IPS-15b (cell line): Measurements from ENCODE around the gene CCDC39.

Source experiments
- H3K27me3 ChIP-seq: one replicate; pipeline ENCODE4 v1.6.1; 2013; ENCODE audit warnings: low read length; ENCODE audit not compliant: control insufficient read depth, insufficient read depth
- H3K36me3 ChIP-seq: one replicate; pipeline ENCODE4 v1.6.1; 2013; ENCODE audit warnings: low read length; ENCODE audit not compliant: control insufficient read depth, insufficient read depth
- H3K4me1 ChIP-seq: one replicate; pipeline ENCODE4 v1.6.1; 2013; ENCODE audit warnings: mild to moderate bottlenecking, low read length; ENCODE audit not compliant: control insufficient read depth, insufficient read depth
- H3K4me3 ChIP-seq: one replicate; pipeline ENCODE4 v1.5.1; 2013; ENCODE audit warnings: low read depth, low read length
- H3K9ac ChIP-seq: one replicate; pipeline ENCODE4 v1.6.1; 2013; ENCODE audit warnings: low read depth, mild to moderate bottlenecking, low read length
- H3K9me3 ChIP-seq: one replicate; pipeline ENCODE4 v1.6.1; 2013; ENCODE audit warnings: mild to moderate bottlenecking, low read length; ENCODE audit not compliant: control insufficient read depth, insufficient read depth

The CCDC39 gene

DNA sequence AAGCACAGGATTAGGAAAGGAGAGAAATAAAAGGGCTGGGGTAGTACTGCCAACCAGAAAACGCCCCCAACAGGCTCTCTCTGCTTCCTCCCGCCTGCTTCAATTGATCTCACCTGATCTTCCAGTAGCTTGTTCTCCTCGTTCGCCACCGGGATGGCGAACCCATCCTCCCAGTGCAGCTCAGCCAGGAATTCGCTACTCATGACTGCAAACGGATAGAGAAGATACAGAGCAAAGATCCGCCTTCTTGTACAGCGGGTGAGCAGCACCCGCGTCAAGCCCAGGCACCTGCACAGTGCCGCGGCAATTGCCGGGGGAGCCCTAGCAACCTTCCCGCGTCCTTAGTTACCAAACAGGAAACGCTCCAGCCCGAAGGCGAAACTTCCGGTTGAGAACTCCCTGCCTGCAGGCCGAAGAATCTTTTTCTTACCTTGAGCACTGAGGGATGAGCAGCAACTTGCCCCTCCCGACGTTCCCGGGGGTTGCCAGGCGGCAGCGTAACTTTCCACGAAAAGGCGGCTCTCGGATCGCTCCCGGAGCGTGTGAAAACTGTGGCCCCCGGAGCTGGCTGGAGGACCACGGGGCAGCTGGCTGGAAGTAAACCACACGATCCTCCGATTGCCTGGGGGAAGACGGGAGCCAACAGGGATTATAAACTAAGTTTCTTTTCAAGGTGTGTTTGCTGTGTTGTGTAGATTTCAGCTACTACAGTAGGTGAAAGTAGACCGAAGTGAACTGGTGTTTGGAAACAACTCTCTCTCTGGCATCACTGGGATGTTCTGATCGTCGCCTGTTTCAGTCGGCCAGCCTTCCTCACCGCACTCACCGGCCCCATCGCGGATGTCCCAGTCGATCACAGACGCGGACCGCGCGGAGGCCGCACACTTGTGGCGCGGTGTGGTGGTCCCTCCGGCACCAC is at the start of gene CCDC39:
Gene CCDC39 (minus strand): TSS at position 312 of the 919 bp plus-strand sequence. CDS start 109 bp downstream, at position 203.
- Histone ChIP-seq H3K36me3 (no peaks in the 10 kb centered on the region), H3K27me3 (peaks cover 13% of the 10 kb centered on the region), H3K9ac (peak within 1 kb of the TSS; percentile 8), H3K4me1 (peaks cover 3% of the 10 kb centered on the region), H3K9me3 (no peaks in the 10 kb centered on the region), H3K4me3 (peak within 1 kb of the TSS; percentile 99)

DNA sequence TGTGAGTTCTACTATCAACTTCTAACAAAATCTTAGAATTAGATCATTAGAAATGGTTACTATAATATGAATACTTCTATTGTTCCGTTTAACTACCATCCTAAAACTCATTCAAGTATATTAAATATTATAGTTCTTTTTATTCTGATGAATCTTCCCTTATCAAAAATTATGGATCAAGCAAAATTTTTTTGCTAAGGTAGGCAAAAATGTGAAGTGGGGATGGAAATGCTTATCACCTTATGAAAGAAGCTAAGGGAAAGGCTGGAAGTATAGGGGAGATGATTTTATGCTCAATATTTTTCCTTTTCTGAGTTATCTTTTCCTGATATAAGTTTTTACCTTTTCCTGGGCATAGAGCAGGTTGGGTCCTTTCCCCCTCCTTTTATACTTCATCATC is 40.7 kb upstream of the CCDC39 start:
- no peaks in the 10 kb centered on the region for H3K36me3 ChIP-seq
- H3K9ac ChIP-seq = no peak overlapping the region
- H3K9me3 ChIP-seq = no peaks in the 10 kb centered on the region
- H3K4me1 ChIP-seq = no peaks in the 10 kb centered on the region
- H3K27me3 ChIP-seq = no peaks in the 10 kb centered on the region
- H3K4me3 ChIP-seq = no peak overlapping the region

DNA sequence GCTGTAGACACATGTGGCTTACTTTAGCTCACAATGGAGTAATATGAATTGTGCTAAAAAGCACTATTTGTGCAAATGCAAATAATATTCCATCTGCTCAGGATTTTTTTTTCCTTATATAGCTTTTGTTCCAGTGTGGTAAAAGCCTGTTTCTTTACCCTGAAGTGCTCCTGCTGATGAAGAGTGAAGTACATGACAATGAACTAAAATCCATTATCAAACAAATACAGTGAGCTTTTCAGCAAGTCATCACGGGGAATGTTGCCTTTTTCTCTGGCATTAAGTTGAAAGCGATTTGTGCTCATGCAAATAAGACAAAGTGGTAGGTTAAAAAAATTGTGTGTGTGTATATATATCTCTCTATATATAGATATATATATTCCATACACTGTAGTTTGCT is 28.6 kb upstream of the CCDC39 start:
- Histone ChIP-seq H3K9ac (no peak overlapping the region), H3K4me3 (no peak overlapping the region), H3K4me1 (peaks cover 16% of the 10 kb centered on the region), H3K9me3 (no peaks in the 10 kb centered on the region), H3K36me3 (no peaks in the 10 kb centered on the region), H3K27me3 (no peaks in the 10 kb centered on the region)

DNA sequence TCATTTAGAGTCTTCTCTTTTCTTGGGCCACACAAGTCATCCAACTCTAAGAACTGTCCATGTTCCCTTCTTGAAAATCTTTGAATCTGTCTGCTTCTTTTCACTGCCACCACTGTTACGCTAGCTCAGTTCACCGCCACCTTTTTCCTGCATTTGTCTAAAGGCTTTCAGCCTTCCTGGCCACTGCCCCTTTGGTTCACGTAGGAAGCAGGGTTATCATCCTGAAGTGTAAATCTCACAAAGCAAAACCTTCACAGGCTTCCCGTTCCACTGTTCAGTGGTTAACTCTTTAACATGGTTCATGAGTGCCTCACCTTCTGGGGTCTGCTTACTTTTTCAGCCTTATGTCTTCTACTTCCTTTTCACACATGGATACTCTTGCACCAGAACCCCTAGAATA is 26.3 kb upstream of the CCDC39 start:
- Histone ChIP-seq H3K27me3 (no peaks in the 10 kb centered on the region), H3K4me3 (no peak overlapping the region), H3K4me1 (peaks cover 16% of the 10 kb centered on the region), H3K9me3 (no peaks in the 10 kb centered on the region), H3K9ac (no peak overlapping the region), H3K36me3 (no peaks in the 10 kb centered on the region)

DNA sequence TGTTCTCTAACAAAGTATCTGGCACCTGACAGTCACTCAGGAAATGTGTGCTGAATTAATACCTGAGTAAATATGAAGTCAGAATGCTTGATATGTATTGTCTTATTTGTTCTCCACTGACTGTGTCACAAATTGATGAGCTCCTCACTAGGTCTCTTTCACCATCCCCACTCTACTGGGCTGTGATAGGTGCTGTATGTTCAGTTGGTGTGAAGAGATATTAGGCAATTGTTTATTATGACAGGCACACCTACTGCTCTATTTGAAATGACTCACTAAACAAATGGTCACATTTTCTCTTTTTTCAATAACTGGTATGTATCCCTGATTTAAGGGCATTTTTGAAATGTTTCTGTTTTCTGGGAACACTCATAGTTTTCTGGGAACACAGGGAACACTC is 25.2 kb upstream of the CCDC39 start:
- H3K9me3 ChIP-seq = no peaks in the 10 kb centered on the region
- no peak overlapping the region for H3K9ac ChIP-seq
- H3K36me3 ChIP-seq = no peaks in the 10 kb centered on the region
- H3K4me3 ChIP-seq = no peak overlapping the region
- H3K4me1 ChIP-seq = peaks cover 16% of the 10 kb centered on the region
- no peaks in the 10 kb centered on the region for H3K27me3 ChIP-seq

DNA sequence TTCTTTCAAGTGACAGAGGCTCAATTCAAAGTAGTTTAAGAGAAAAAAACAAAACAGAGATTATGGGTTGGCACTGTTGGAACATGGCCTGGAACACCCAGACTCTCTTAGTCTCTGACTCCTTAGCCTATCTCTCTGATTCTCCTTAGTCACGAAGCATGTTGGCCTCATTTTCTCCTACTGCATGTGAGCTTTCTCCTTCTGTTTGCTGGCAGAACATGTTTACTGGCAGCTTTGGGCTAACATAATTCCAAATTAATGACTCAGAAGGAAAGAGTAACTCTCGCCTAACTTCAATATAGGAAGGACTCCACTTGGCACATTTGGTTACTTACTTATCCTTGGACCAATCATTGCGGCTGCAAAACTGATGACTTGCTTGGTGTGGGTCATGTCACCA is 21.7 kb upstream of the CCDC39 start:
- Histone ChIP-seq H3K36me3 (no peaks in the 10 kb centered on the region), H3K9me3 (no peaks in the 10 kb centered on the region), H3K4me3 (no peak overlapping the region), H3K27me3 (no peaks in the 10 kb centered on the region), H3K4me1 (no peaks in the 10 kb centered on the region), H3K9ac (no peak overlapping the region)

DNA sequence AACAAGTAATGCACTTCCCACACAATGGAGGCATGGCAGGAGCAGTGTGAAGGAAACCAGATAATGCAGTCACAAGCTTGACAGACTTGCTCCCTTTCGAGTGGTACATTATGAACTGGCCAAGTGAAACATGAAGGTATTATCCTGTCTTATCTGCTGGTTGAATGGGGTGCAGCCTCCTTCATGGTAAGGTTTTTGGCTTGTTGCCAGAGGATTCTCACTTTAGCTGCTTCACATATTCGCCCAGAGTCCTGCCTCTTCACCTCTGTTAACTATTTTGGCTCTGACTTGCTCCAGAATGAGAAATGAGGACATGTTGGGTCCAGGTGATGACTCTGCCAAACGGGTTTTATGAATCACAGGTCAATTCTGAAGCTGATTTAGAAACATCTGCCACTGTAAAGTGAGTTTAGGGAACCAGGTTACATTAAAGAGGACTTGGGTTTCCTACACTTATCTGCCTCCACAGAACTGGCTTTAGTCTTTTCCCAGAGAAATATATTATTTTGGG is 19.5 kb upstream of the CCDC39 start:
- Histone ChIP-seq H3K9me3 (no peaks in the 10 kb centered on the region), H3K4me1 (no peaks in the 10 kb centered on the region), H3K9ac (no peak overlapping the region), H3K4me3 (no peak overlapping the region), H3K36me3 (no peaks in the 10 kb centered on the region), H3K27me3 (no peaks in the 10 kb centered on the region)

DNA sequence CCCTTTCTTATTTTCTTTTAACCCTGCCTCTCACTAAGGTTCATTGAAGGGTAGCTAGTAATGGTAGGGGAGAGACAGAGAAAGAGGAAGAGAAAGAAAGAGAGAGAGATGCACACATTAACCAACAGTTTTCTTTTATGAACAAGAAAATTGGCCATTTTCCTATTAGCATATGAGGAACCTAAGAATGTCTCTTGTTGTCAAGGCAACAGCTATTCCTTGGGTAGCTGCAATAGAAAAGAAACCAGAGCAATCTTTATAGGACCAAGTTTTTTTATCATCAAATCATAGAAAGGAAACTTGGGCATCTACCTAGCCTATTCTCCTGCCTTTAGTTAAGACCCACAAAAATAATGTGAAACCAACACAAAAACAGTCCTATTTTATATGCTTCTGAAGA is 15.0 kb upstream of the CCDC39 start:
- Histone ChIP-seq H3K27me3 (no peaks in the 10 kb centered on the region), H3K9ac (no peak overlapping the region), H3K9me3 (no peaks in the 10 kb centered on the region), H3K4me3 (no peak overlapping the region), H3K4me1 (no peaks in the 10 kb centered on the region), H3K36me3 (no peaks in the 10 kb centered on the region)

DNA sequence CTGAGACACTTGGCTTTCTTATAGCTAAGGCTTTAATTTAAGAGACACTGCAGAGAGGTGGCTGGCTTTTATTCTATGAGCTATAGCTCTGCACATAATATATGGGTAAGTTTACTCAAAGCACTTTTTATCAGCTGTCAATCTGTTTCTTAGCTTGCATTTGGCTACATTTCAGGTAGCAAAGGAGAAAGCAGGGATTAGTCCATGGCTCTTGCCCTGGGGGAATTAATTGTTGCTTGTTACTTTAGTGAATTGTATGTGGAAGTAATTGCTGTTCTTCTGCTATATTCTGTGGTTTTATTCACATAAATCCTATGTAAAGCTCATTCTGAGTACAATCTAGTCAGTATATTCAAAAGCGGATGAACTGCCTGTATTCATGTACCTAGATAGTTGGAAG is 14.4 kb upstream of the CCDC39 start:
- Histone ChIP-seq H3K27me3 (no peaks in the 10 kb centered on the region), H3K4me3 (no peak overlapping the region), H3K9ac (no peak overlapping the region), H3K9me3 (no peaks in the 10 kb centered on the region), H3K36me3 (no peaks in the 10 kb centered on the region), H3K4me1 (no peaks in the 10 kb centered on the region)

DNA sequence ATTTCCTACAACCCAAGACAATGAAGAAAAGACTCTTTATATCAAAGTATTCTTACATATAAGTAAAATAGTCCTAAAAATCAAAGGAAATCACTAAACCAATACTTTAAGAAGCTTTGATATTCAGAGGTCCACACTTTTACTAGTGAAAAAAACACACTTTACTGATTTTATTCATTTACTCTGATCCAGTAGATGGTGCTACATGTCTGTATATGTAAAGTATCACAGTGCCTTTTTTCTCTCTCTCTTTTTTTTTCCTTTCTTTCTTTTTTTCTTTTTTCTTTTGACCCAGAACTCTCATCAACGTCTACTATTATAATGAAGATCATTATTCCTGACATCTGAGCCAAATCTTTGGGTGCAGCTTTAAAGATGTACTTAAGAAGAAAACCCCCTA is 10.8 kb upstream of the CCDC39 start:
- no peaks in the 10 kb centered on the region for H3K4me1 ChIP-seq
- H3K9ac ChIP-seq = no peak overlapping the region
- H3K9me3 ChIP-seq = no peaks in the 10 kb centered on the region
- no peak overlapping the region for H3K4me3 ChIP-seq
- H3K27me3 ChIP-seq = no peaks in the 10 kb centered on the region
- H3K36me3 ChIP-seq = no peaks in the 10 kb centered on the region

DNA sequence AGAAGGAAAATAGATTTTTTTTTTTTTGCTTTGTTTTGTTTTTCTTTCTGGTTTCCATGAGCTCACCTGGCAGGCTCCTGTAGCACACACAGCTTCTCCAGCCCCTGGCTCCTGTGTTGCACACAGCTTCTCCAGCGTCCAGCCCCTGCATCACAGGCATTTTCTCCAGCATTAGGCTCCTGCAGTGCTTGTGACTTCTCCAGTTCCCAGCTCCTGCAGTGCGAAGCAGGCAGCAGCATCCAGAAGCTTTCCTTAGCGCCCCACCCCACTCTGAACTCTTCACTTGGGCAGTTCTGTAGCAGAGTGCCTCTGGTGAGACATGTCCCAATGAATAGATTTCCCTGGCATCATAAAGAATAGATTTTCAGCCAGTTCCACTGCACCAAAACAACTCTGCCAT is 5.5 kb upstream of the CCDC39 start:
- H3K4me1 ChIP-seq = peaks cover 3% of the 10 kb centered on the region
- no peaks in the 10 kb centered on the region for H3K27me3 ChIP-seq
- H3K4me3 ChIP-seq = no peak overlapping the region

DNA sequence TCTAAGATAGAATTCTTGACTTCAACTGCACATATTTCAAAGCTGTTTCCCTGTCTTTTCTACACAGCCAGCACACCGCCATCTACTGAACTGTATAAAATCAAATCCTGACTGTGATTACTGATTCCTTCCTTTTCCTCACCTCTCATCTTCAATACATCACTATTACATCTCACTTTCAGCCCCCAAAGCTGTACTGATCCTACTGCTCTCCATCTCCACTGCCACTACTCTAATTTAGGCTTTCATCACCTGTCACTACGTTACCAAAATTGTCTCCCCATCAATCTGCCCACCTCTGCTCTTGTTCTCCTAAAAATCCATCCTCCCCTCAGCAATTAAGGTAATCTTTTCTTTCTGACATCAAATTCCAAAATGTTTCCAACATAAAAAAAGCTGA is 4.5 kb upstream of the CCDC39 start:
- Histone ChIP-seq H3K4me1 (peaks cover 3% of the 10 kb centered on the region), H3K4me3 (no peak overlapping the region), H3K9me3 (no peaks in the 10 kb centered on the region), H3K9ac (no peak overlapping the region), H3K36me3 (no peaks in the 10 kb centered on the region), H3K27me3 (peaks cover under 1% of the 10 kb centered on the region)

More for the DNA sequence above, 5.5 kb upstream of the CCDC39 start:
- H3K9ac ChIP-seq = no peak overlapping the region
- H3K36me3 ChIP-seq = no peaks in the 10 kb centered on the region
- no peaks in the 10 kb centered on the region for H3K9me3 ChIP-seq
